ENCODE measurements around the gene MEGF9.
A peak's percentile ranks its signal among the peaks of the same experiment; 100 is the strongest.
"Not testable (repeated sequence)": the region's sequence is repeated elsewhere in the genome, so short reads cannot be mapped to it uniquely, and the experiment has no call there.

MEGF9 gene

GRCh38 chr9:120570296-120570695 is 144.0 kb downstream of the MEGF9 start:
- no peak for DNase-seq

- no peak for DNase-seq
These were observed 144.7 kb downstream of the MEGF9 start for GRCh38 chr9:120569556-120569955.

GRCh38 chr9:120568816-120569215 is 145.5 kb downstream of the MEGF9 start:
- no peak for DNase-seq

- DNase-seq, result no peak
These were observed 146.4 kb downstream of the MEGF9 start for GRCh38 chr9:120567874-120568273.

- DNase-seq, result no peak
These were observed 147.2 kb downstream of the MEGF9 start for GRCh38 chr9:120567081-120567480.

GRCh38 chr9:120564589-120564988 is 149.7 kb downstream of the MEGF9 start:
- DNase-seq, result no peak

- no peak for DNase-seq
These were observed 151.3 kb downstream of the MEGF9 start for GRCh38 chr9:120562861-120563443.

GRCh38 chr9:120561709-120562108 is 152.6 kb downstream of the MEGF9 start:
- DNase-seq, result no peak

- DNase-seq, result no peak
These were observed 154.7 kb downstream of the MEGF9 start for GRCh38 chr9:120559546-120559945.

GRCh38 chr9:120558454-120558853 is 155.8 kb downstream of the MEGF9 start:
- DNase-seq, result no peak

- no peak for DNase-seq
These were observed 157.1 kb downstream of the MEGF9 start for GRCh38 chr9:120557205-120557604.

GRCh38 chr9:120556775-120557174 is 157.5 kb downstream of the MEGF9 start:
- DNase-seq, result no peak

- peak; percentile 45 to 85 (median 66) for DNase-seq
These were observed 158.4 kb downstream of the MEGF9 start for GRCh38 chr9:120555839-120556238.

GRCh38 chr9:120552210-120552704 is 162.0 kb downstream of the MEGF9 start:
- not testable (repeated sequence) for DNase-seq

All from suppressor macrophage (primary cell).